Measurements from ENCODE around the gene FBXO22.

- TF ChIP-seq, protein P1, sequence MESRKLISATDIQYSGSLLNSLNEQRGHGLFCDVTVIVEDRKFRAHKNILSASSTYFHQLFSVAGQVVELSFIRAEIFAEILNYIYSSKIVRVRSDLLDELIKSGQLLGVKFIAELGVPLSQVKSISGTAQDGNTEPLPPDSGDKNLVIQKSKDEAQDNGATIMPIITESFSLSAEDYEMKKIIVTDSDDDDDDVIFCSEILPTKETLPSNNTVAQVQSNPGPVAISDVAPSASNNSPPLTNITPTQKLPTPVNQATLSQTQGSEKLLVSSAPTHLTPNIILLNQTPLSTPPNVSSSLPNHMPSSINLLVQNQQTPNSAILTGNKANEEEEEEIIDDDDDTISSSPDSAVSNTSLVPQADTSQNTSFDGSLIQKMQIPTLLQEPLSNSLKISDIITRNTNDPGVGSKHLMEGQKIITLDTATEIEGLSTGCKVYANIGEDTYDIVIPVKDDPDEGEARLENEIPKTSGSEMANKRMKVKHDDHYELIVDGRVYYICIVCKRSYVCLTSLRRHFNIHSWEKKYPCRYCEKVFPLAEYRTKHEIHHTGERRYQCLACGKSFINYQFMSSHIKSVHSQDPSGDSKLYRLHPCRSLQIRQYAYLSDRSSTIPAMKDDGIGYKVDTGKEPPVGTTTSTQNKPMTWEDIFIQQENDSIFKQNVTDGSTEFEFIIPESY (IDR thresholded peaks at IDR 0.05; ENCODE audit: borderline replicate concordance, low read depth) = no peak
- TF ChIP-seq RAD21 (IDR thresholded peaks at IDR 0.05; ENCODE audit: low read length) (no peak), MAX (IDR thresholded peaks at IDR 0.05; ENCODE audit: low read depth) (no peak)
- TF ChIP-seq, protein P2, sequence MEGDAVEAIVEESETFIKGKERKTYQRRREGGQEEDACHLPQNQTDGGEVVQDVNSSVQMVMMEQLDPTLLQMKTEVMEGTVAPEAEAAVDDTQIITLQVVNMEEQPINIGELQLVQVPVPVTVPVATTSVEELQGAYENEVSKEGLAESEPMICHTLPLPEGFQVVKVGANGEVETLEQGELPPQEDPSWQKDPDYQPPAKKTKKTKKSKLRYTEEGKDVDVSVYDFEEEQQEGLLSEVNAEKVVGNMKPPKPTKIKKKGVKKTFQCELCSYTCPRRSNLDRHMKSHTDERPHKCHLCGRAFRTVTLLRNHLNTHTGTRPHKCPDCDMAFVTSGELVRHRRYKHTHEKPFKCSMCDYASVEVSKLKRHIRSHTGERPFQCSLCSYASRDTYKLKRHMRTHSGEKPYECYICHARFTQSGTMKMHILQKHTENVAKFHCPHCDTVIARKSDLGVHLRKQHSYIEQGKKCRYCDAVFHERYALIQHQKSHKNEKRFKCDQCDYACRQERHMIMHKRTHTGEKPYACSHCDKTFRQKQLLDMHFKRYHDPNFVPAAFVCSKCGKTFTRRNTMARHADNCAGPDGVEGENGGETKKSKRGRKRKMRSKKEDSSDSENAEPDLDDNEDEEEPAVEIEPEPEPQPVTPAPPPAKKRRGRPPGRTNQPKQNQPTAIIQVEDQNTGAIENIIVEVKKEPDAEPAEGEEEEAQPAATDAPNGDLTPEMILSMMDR (IDR thresholded peaks at IDR 0.05) = no peak
- TF ChIP-seq, protein P3, sequence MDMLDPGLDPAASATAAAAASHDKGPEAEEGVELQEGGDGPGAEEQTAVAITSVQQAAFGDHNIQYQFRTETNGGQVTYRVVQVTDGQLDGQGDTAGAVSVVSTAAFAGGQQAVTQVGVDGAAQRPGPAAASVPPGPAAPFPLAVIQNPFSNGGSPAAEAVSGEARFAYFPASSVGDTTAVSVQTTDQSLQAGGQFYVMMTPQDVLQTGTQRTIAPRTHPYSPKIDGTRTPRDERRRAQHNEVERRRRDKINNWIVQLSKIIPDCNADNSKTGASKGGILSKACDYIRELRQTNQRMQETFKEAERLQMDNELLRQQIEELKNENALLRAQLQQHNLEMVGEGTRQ (IDR thresholded peaks at IDR 0.05; ENCODE audit: borderline replicate concordance, low read depth, low read length) = no peak
Measured at GRCh38 chr15:75948761-75949296, 45.2 kb downstream of the FBXO22 start.

Measured in SK-N-SH (cell line).